Ishikawa (cell line): ENCODE data around the gene RAB40C.

Source experiments
- CEBPB ChIP-seq: IDR thresholded peaks from 2 replicates; pipeline ENCODE4 v1.6.1; 2012
- CREB1 ChIP-seq: IDR thresholded peaks from 2 replicates; pipeline ENCODE4 v1.6.1; 2012; ENCODE audit warnings: low read depth
- EGR1 ChIP-seq: IDR thresholded peaks from 2 replicates; pipeline ENCODE4 v1.6.1; 2012
- EP300 ChIP-seq: IDR thresholded peaks from 2 replicates; pipeline ENCODE4 v1.6.1; 2012; ENCODE audit warnings: borderline replicate concordance
- FOXM1 ChIP-seq: IDR thresholded peaks from 2 replicates; pipeline ENCODE4 v1.6.1; 2012; ENCODE audit warnings: low read depth, borderline replicate concordance
- NFIC ChIP-seq: IDR thresholded peaks from 2 replicates; pipeline ENCODE4 v1.6.1; 2012
- RAD21 ChIP-seq: IDR thresholded peaks from 2 replicates; pipeline ENCODE4 v1.6.1; 2012; ENCODE audit warnings: low read depth
- TAF1 ChIP-seq: IDR thresholded peaks from 2 replicates; pipeline ENCODE4 v1.6.1; 2012; ENCODE audit warnings: low read depth, mild to moderate bottlenecking
- TCF12 ChIP-seq: IDR thresholded peaks from 2 replicates; pipeline ENCODE4 v1.6.1; 2012; ENCODE audit warnings: low read depth
- TEAD4 ChIP-seq: IDR thresholded peaks from 2 replicates; pipeline ENCODE4 v1.6.1; 2012
- YY1 ChIP-seq: IDR thresholded peaks from 2 replicates; pipeline ENCODE4 v1.6.1; 2012; ENCODE audit warnings: low read depth
- ZBTB7A ChIP-seq: IDR thresholded peaks from 2 replicates; pipeline ENCODE4 v1.6.1; 2012; ENCODE audit warnings: low read depth
- TF ChIP-seq, protein P1 (sequence below): IDR thresholded peaks from 2 replicates; pipeline ENCODE4 v1.6.1; 2012
- TF ChIP-seq, protein P2 (sequence below): IDR thresholded peaks from 2 replicates; pipeline ENCODE4 v1.6.1; 2012; ENCODE audit warnings: low read depth, mild to moderate bottlenecking
- TF ChIP-seq, protein P3 (sequence below): IDR thresholded peaks from 2 replicates; pipeline ENCODE4 v1.6.1; 2012

Gene RAB40C

GRCh38 chr16:580946-581498 lies 8.8 kb upstream of the RAB40C start:
- TF ChIP-seq, protein P1, sequence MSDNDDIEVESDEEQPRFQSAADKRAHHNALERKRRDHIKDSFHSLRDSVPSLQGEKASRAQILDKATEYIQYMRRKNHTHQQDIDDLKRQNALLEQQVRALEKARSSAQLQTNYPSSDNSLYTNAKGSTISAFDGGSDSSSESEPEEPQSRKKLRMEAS: no peak
- TF ChIP-seq CEBPB: no peak
- no peak for TF ChIP-seq CREB1
- TF ChIP-seq, protein P2, sequence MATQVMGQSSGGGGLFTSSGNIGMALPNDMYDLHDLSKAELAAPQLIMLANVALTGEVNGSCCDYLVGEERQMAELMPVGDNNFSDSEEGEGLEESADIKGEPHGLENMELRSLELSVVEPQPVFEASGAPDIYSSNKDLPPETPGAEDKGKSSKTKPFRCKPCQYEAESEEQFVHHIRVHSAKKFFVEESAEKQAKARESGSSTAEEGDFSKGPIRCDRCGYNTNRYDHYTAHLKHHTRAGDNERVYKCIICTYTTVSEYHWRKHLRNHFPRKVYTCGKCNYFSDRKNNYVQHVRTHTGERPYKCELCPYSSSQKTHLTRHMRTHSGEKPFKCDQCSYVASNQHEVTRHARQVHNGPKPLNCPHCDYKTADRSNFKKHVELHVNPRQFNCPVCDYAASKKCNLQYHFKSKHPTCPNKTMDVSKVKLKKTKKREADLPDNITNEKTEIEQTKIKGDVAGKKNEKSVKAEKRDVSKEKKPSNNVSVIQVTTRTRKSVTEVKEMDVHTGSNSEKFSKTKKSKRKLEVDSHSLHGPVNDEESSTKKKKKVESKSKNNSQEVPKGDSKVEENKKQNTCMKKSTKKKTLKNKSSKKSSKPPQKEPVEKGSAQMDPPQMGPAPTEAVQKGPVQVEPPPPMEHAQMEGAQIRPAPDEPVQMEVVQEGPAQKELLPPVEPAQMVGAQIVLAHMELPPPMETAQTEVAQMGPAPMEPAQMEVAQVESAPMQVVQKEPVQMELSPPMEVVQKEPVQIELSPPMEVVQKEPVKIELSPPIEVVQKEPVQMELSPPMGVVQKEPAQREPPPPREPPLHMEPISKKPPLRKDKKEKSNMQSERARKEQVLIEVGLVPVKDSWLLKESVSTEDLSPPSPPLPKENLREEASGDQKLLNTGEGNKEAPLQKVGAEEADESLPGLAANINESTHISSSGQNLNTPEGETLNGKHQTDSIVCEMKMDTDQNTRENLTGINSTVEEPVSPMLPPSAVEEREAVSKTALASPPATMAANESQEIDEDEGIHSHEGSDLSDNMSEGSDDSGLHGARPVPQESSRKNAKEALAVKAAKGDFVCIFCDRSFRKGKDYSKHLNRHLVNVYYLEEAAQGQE: no peak
- TF ChIP-seq RAD21: no peak

DNA sequence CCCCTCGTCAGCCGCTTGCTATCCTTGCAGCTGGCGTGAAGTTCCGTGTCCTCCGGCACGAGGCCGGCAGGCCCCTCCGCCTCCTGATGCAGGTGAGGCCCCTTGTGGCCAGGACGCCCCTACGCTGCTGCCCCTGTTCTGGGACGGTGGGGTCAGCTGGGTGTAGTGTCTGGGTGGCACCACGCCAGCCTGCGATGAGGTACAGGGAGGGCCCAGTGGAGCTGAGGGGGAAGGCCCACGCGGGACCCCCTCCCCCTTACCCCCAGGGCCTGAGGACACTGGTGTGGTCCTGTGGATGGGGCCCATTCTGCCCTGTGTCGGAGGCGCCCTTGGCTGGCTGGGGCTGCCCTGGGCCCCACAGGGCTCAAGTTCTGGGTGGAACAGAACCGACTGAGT lies 7.7 kb upstream of the RAB40C start:
- TF ChIP-seq FOXM1 (no peak), TAF1 (no peak), EGR1 (no peak), TEAD4 (no peak), CREB1 (no peak), ZBTB7A (no peak)
- TF ChIP-seq, protein P2: no peak
- TF ChIP-seq, protein P1: no peak

DNA sequence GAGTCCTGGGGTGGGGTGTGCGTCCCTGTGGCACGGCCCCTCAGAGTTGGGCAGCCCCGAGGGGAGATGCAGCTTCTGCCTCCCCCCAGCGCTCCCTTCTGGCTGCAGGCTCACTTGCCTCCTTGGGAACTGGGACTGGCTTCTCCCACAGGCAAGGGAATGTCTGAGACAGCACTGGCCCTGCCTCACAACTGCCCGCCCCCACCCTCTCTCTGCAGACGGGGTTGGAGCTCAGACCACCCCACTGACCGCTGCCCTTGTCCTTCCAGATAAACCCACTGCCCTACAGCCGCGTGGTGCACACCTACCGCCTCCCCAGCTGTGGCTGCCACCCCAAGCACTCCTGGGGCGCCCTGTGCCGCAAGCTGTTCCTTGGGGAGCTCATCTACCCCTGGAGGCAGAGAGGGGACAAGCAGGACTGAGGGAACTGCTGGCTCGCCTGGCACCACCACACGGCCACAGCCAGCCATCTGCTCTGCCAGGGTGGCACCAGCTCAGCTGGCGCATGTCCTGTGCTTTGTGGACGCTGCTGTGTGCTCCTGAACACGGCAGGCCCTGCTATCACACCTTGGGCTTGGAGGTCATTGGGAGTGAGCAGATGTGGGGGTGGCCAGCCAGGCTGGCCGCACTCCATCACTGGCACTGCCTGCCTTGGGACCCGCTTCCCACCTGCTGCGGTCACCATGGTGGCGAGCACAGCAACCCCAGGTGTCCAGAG lies 7.1 kb upstream of the RAB40C start:
- no peak for TF ChIP-seq TCF12
- TF ChIP-seq, protein P3, sequence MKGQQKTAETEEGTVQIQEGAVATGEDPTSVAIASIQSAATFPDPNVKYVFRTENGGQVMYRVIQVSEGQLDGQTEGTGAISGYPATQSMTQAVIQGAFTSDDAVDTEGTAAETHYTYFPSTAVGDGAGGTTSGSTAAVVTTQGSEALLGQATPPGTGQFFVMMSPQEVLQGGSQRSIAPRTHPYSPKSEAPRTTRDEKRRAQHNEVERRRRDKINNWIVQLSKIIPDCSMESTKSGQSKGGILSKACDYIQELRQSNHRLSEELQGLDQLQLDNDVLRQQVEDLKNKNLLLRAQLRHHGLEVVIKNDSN: no peak
- no peak for TF ChIP-seq EP300
- TF ChIP-seq EGR1: no peak
- no peak for TF ChIP-seq TAF1
- no peak for TF ChIP-seq FOXM1
- TF ChIP-seq NFIC: no peak
- TF ChIP-seq TEAD4: no peak
- no peak for TF ChIP-seq CEBPB
- TF ChIP-seq, protein P1: no peak
- no peak for TF ChIP-seq RAD21
- TF ChIP-seq YY1: no peak
- TF ChIP-seq, protein P2: no peak
- TF ChIP-seq ZBTB7A: no peak

DNA sequence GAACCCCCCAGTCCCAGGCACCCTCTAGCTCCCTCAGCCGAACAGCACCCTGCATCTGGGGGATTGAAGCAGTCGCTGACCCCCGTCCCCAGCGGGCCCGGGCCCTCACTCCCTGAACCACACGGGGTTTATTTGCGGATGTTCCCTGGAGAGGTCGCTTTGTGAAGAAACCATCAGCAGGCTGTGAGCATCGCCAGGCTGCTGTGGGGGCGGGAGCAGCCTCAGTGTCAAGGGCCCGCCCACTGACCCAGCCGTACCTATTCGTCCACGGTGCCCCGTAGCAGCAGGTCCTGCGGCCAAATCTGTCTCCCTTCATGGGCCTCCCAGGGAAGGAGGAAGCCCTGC lies 6.4 kb upstream of the RAB40C start:
- TF ChIP-seq EP300 (no peak), RAD21 (no peak), TCF12 (no peak), TAF1 (no peak), CEBPB (no peak), FOXM1 (no peak), EGR1 (no peak), NFIC (no peak)
- TF ChIP-seq, protein P3: no peak
- TF ChIP-seq, protein P2: no peak
